ENCODE measurements around the gene KRTAP10-8.
"Not testable (repeated sequence)": the region's sequence is repeated elsewhere in the genome, so short reads cannot be mapped to it uniquely, and the experiment has no call there.

KRTAP10-8 gene

GRCh38 chr21:44647222-44647552 is 35.3 kb downstream of the KRTAP10-8 start:
- DNase-seq, result no peak

GRCh38 chr21:44648557-44649311 is 36.9 kb downstream of the KRTAP10-8 start:
- DNase-seq, result no peak

- no peak for DNase-seq
Observed at GRCh38 chr21:44649521-44650100, 37.7 kb downstream of the KRTAP10-8 start.

- no peak for DNase-seq
Observed at GRCh38 chr21:44650265-44650972, 38.5 kb downstream of the KRTAP10-8 start.

- no peak for DNase-seq
Observed at GRCh38 chr21:44650973-44651675, 39.2 kb downstream of the KRTAP10-8 start.

- no peak for DNase-seq
Observed at GRCh38 chr21:44653123-44653522, 41.2 kb downstream of the KRTAP10-8 start.

GRCh38 chr21:44653656-44654575 is 42.0 kb downstream of the KRTAP10-8 start:
- peak; percentile 82 for DNase-seq

- no peak for DNase-seq
Observed at GRCh38 chr21:44654576-44655175, 42.8 kb downstream of the KRTAP10-8 start, which contains the start of gene KRTAP12-4. Gene KRTAP12-4, minus strand, starts transcription at chr21:44654659. Its CDS starts 45 bp downstream, at chr21:44654614.

GRCh38 chr21:44656868-44657267 is 45.0 kb downstream of the KRTAP10-8 start:
- no peak for DNase-seq

- DNase-seq, result peak; percentile 68
Observed at GRCh38 chr21:44657635-44658540, 46.0 kb downstream of the KRTAP10-8 start, which contains the start of gene KRTAP12-3. Gene KRTAP12-3, plus strand, starts transcription at chr21:44657932. Its CDS starts 48 bp downstream, at chr21:44657980.

GRCh38 chr21:44658541-44658910 is 46.6 kb downstream of the KRTAP10-8 start:
- no peak for DNase-seq

GRCh38 chr21:44658913-44659595 is 47.2 kb downstream of the KRTAP10-8 start:
- peak; percentile 10 for DNase-seq

- DNase-seq, result not testable (repeated sequence)
Observed at GRCh38 chr21:44661567-44661966, 49.7 kb downstream of the KRTAP10-8 start.

Data from CD4-positive, alpha-beta T cell treated with Interferon gamma for 1 hour (primary cell).